GM10248 (cell line): Measurements from ENCODE around the gene EFNA5.

Experiments used
- CTCF ChIA-PET: fragments of 300-600 bp; sonication (Branson Sonifier 250); formaldehyde crosslinking; extraction: SDS; loops from one replicate; lab custom pipeline; 2021; ENCODE audit warnings: antibody characterized with exemption; lab: Yijun Ruan, JAX
- POLR2A ChIA-PET: fragments of 350-650 bp; sonication (Branson Sonifier 250); formaldehyde crosslinking; extraction: SDS; loops from one replicate; lab custom pipeline; 2020; ENCODE audit warnings: antibody characterized with exemption; lab: Yijun Ruan, JAX
- DNase-seq: peaks from one replicate; pipeline ENCODE4 v3.0.0; 2012; ENCODE audit errors: extremely low spot score
- CTCF ChIP-seq: IDR thresholded peaks from 2 replicates; pipeline ENCODE4 v1.5.1; 2012; ENCODE audit warnings: mild to moderate bottlenecking, low read depth; ENCODE audit errors: extremely low read depth, missing control alignments, control extremely low read depth

The EFNA5 gene

GRCh38 chr5:107533910-107534876, 136.5 kb downstream of the EFNA5 start:
- no peak for TF ChIP-seq CTCF
- DNase-seq = no peak
- CTCF ChIA-PET = interaction anchor here (1.2 to 2.3 kb wide), 4 partner anchors 12 to 68 kb away, joined by 3 to 7 read pairs (median 4); no protein-coding TSS in a partner anchor
- POLR2A ChIA-PET = no interaction called here

- CTCF ChIA-PET = interaction anchor here (0.7 to 2.3 kb wide), 4 partner anchors 12 to 67 kb away, joined by 3 to 7 read pairs (median 4); no protein-coding TSS in a partner anchor
- no peak for TF ChIP-seq CTCF
- POLR2A ChIA-PET = no interaction called here
- no peak for DNase-seq
Observed at GRCh38 chr5:107532916-107533315, 137.8 kb downstream of the EFNA5 start.

GRCh38 chr5:107532169-107532878, 138.4 kb downstream of the EFNA5 start:
- no peak for DNase-seq
- TF ChIP-seq CTCF = no peak
- POLR2A ChIA-PET = no interaction called here
- CTCF ChIA-PET = interaction anchor here (0.7 to 1.5 kb wide), 2 partner anchors 12 to 66 kb away, joined by 3 to 4 read pairs; no protein-coding TSS in a partner anchor

GRCh38 chr5:107531308-107531707, 139.4 kb downstream of the EFNA5 start:
- no peak for TF ChIP-seq CTCF
- ChIA-PET POLR2A (interaction anchor here (0.9 kb wide), 1 partner anchor 11 kb away, joined by 3 read pairs; no protein-coding TSS in a partner anchor), CTCF (interaction anchor here (0.6 to 2.1 kb wide), 5 partner anchors 8 to 41 kb away, joined by 3 to 6 read pairs (median 4); no protein-coding TSS in a partner anchor)
- no peak for DNase-seq

GRCh38 chr5:107529618-107530017, 141.1 kb downstream of the EFNA5 start:
- POLR2A ChIA-PET = no interaction called here
- CTCF ChIA-PET = interaction anchor here (1.5 to 2.1 kb wide), 4 partner anchors 9 to 33 kb away, joined by 3 to 7 read pairs (median 5); no protein-coding TSS in a partner anchor
- TF ChIP-seq CTCF = no peak
- DNase-seq = no peak

- POLR2A ChIA-PET = no interaction called here
Observed at GRCh38 chr5:107526270-107526937, 144.3 kb downstream of the EFNA5 start.

More at GRCh38 chr5:107526270-107526937, 144.3 kb downstream of the EFNA5 start:
- no peak for TF ChIP-seq CTCF
- no peak for DNase-seq
- CTCF ChIA-PET = no interaction called here
